Measurements from ENCODE around the gene LCN9.

Gene LCN9

GRCh38 chr9:135649508-135649907 is 13.6 kb upstream of the LCN9 start:
- no peak overlapping the region for H3K27ac ChIP-seq (replicated peaks)
- H3K27me3 ChIP-seq (ENCODE audit: insufficient read depth, poor library complexity, severe bottlenecking) = no peaks in the 10 kb centered on the region
- TF ChIP-seq REST (IDR thresholded peaks at IDR 0.05; ENCODE audit: insufficient replicate concordance, low read depth) (no peak), CTCF (IDR thresholded peaks at IDR 0.05; ENCODE audit: insufficient read depth, low read length) (no peak), POLR2AphosphoS5 (IDR thresholded peaks at IDR 0.05; ENCODE audit: low read depth) (no peak), SPI1 (IDR thresholded peaks at IDR 0.05; ENCODE audit: borderline replicate concordance, low read depth) (no peak), GABPA (IDR thresholded peaks at IDR 0.05; ENCODE audit: low read depth) (no peak)
- DNase-seq (ENCODE audit: low read depth in 1 of 2, low spot score in 1 of 2) = no peak
- no peak overlapping the region for H3K4me3 ChIP-seq (replicated peaks; ENCODE audit: insufficient read depth, low read length)

GRCh38 chr9:135650408-135650807 is 12.7 kb upstream of the LCN9 start:
- no peak overlapping the region for H3K4me3 ChIP-seq (replicated peaks; ENCODE audit: insufficient read depth, low read length)
- H3K27ac ChIP-seq (replicated peaks) = no peak overlapping the region
- no peaks in the 10 kb centered on the region for H3K27me3 ChIP-seq (ENCODE audit: insufficient read depth, poor library complexity, severe bottlenecking)
- TF ChIP-seq POLR2AphosphoS5 (IDR thresholded peaks at IDR 0.05; ENCODE audit: low read depth) = no peak
- no peak for TF ChIP-seq REST (IDR thresholded peaks at IDR 0.05; ENCODE audit: insufficient replicate concordance, low read depth)
- no peak for TF ChIP-seq GABPA (IDR thresholded peaks at IDR 0.05; ENCODE audit: low read depth)
- no peak for TF ChIP-seq CTCF (IDR thresholded peaks at IDR 0.05; ENCODE audit: insufficient read depth, low read length)
- no peak for TF ChIP-seq SPI1 (IDR thresholded peaks at IDR 0.05; ENCODE audit: borderline replicate concordance, low read depth)
- no peak for DNase-seq (ENCODE audit: low read depth in 1 of 2, low spot score in 1 of 2)

GRCh38 chr9:135655317-135655716 is 7.8 kb upstream of the LCN9 start:
- H3K27me3 ChIP-seq (ENCODE audit: insufficient read depth, poor library complexity, severe bottlenecking) = no peaks in the 10 kb centered on the region
- TF ChIP-seq REST (IDR thresholded peaks at IDR 0.05; ENCODE audit: insufficient replicate concordance, low read depth) (no peak), POLR2AphosphoS5 (IDR thresholded peaks at IDR 0.05; ENCODE audit: low read depth) (no peak), SPI1 (IDR thresholded peaks at IDR 0.05; ENCODE audit: borderline replicate concordance, low read depth) (no peak), GABPA (IDR thresholded peaks at IDR 0.05; ENCODE audit: low read depth) (no peak), CTCF (IDR thresholded peaks at IDR 0.05; ENCODE audit: insufficient read depth, low read length) (no peak)
- DNase-seq (ENCODE audit: low read depth in 1 of 2, low spot score in 1 of 2) = no peak
- no peak overlapping the region for H3K27ac ChIP-seq (replicated peaks)
- H3K4me3 ChIP-seq (replicated peaks; ENCODE audit: insufficient read depth, low read length) = no peak overlapping the region

Data from HL-60 (cell line).